ENCODE results near the gene XIRP1. TPM values are rescaled to one million over a fixed set of nuclear protein-coding genes. Genes with fewer than 3 reads are reported as not detected.
A peak's percentile ranks its signal among the peaks of the same experiment; 100 is the strongest.

Gene XIRP1
- total RNA-seq, 1 experiment from 2014 or later = not detected

DNA sequence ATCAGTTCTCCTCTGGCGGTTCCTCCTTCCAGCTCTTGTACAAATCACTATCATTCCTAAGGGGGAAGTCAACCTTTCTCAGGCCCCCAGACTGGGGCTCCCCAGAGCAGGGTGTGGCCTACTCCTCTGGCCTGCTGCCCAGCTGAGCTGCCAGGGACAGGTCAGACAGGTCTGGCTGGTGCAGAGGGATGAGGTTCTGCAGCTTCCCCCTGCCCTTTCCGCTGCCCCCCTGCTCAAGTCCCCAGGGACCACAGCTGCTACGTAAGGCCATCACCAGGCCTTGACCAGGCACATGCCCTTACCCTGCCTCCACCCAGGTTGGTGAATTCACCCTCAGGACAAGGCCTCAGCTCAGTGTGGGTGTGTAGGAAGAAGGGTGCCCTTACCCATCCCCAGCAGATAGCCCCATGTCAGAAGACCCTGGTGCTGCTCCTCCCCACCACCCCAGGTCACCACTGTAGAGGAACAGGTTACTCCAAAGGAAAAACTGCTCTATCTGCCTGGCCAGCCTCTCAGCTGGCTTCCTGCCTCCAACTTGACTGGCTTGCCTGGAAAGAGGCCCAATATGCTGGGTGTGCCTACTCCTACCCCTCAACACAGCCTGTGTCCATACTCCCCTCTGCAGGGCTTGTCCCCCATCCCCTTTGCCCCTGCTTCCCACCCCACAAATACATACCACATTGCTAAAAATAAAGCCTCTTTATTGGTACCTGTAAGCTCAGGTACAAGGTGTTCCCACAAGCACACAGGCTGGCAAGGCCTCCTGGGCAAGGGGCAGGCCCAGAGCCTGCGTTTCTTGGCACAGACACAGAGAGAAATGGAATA, 51.0 kb downstream of the XIRP1 start (continued):
- TF ChIP-seq EZH2 (IDR thresholded peaks at IDR 0.05) (no peak), CEBPB (IDR thresholded peaks at IDR 0.05; ENCODE audit: low read depth) (peak; percentile 25; the same call in 1 of the 2 replicates), YY1 (IDR thresholded peaks at IDR 0.05; ENCODE audit: extremely low read depth, insufficient replicate concordance, low read depth, low read length) (no peak)

DNA sequence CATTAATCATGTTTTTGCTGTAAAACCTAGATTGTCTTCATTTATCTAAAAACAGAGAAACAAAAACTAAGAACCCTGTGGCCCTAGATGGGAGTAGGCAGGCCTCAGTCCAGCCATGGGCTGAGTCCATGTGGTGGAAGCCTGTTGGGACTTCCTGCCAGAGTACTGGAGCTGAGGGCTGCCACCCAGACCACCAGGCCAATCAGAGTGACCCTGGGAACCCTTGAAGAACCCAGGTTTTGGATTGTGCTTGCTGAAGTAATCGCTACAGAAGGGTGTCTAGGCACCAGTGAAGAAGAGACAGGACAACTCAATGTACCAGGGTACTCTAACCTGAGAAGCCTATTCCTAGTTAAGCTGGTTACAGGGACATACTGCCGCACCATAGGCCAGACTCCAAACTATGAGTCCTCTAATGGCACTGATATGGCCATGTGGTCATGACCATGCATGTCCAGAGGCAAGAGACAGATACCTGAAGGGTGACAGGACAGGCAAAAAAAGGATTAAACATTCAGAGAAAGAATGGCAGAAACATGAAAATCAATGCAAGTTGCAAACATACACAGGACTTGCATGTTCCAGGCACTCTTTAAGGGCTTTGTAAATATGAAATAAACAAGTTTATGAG, 51.9 kb downstream of the XIRP1 start:
- DNase-seq (ENCODE audit: low read depth, low spot score) = no peak
- Histone ChIP-seq H3K9ac (ENCODE audit: low read length) (peak overlapping the region; percentile 38; the same call in 1 of the 2 replicates), H3K4me1 (ENCODE audit: control insufficient read depth in 1 of 2, insufficient read depth in 2 of 2, low read length in 2 of 2) (peaks cover 34 to 37% of the 10 kb centered on the region in 2 experiments), H2AFZ (ENCODE audit: low read depth, low read length, poor library complexity, severe bottlenecking) (no peak overlapping the region), H3K9me3 (ENCODE audit: control insufficient read depth in 1 of 2, insufficient read depth in 1 of 2, low read depth in 1 of 2, low read length in 2 of 2) (no peaks in the 10 kb centered on the region), H3K9me2 (ENCODE audit: insufficient read depth) (no peaks in the 10 kb centered on the region), H3K4me3 (replicated peaks in 1 of 2; ENCODE audit: low read depth in 1 of 2, low read length in 2 of 2) (no peak overlapping the region), H3K79me2 (ENCODE audit: insufficient read depth, low read length) (peaks cover 8% of the 10 kb centered on the region), H3K27me3 (ENCODE audit: insufficient read depth, low read length) (no peaks in the 10 kb centered on the region), H4K20me1 (ENCODE audit: insufficient read depth) (no peaks in the 10 kb centered on the region), H3K27ac (ENCODE audit: low read depth, low read length) (peak overlapping the region; percentile 58), H3K36me3 (ENCODE audit: control insufficient read depth in 1 of 2, insufficient read depth in 2 of 2, low read length in 2 of 2) (peaks cover 18 to 30% of the 10 kb centered on the region in 2 experiments), H3K4me2 (ENCODE audit: low read length) (peak overlapping the region; percentile 77)
- ChIA-PET RAD21 (ENCODE audit: low non-redundant PET in 1 of 2, low total read pairs in 2 of 2, uncharacterized antibody in 2 of 2, unreplicated experiment in 2 of 2) (interaction anchor here in 1 of 2 experiments (1.2 kb wide), 1 partner anchor 14 kb away, joined by 3 read pairs; no protein-coding TSS in a partner anchor), POLR2A (no interaction called here), CTCF (no interaction called here)
- peak; percentile 36; the same call in 1 of the 2 replicates for ATAC-seq
- TF ChIP-seq CTCF (IDR thresholded peaks at IDR 0.05 in 2 of 3, conservative IDR thresholded peaks at IDR 0.05 in 1 of 3; ENCODE audit: borderline replicate concordance in 1 of 3, insufficient read depth in 1 of 3, low read depth in 2 of 3, low read length in 2 of 3) (no peak), YY1 (IDR thresholded peaks at IDR 0.05; ENCODE audit: extremely low read depth, insufficient replicate concordance, low read depth, low read length) (no peak), POLR2AphosphoS5 (IDR thresholded peaks at IDR 0.05; ENCODE audit: low read depth, low read length) (no peak), TCF7L2 (IDR thresholded peaks at IDR 0.05; ENCODE audit: borderline replicate concordance, extremely low read depth, insufficient read depth, insufficient read length) (no peak), EZH2 (IDR thresholded peaks at IDR 0.05) (no peak), CBX3 (IDR thresholded peaks at IDR 0.05; ENCODE audit: low read depth) (no peak), RAD21 (IDR thresholded peaks at IDR 0.05; ENCODE audit: low read depth) (no peak), ATF3 (IDR thresholded peaks at IDR 0.05) (no peak), FOSL1 (IDR thresholded peaks at IDR 0.05; ENCODE audit: low read depth) (no peak), EZH2phosphoT487 (IDR thresholded peaks at IDR 0.05; ENCODE audit: borderline replicate concordance) (no peak), ELF1 (IDR thresholded peaks at IDR 0.05; ENCODE audit: borderline replicate concordance, low read depth) (no peak)
- intact Hi-C loops (cut with micrococcal nuclease) = no loop called here
- BruUV-seq (replicated peaks) = no TSS peak

All from HCT116 (cell line).